Mucosa of rectum (tissue), 2 donors: ENCODE measurements around the gene DUSP3.

Experiments
- H3K27ac ChIP-seq, 2 donors: one replicate each; pipeline ENCODE4 v1.7.0; 2013; ENCODE audit warnings: inconsistent platforms in 2 of 2, low read depth in 2 of 2, low read length in 2 of 2
- H3K27me3 ChIP-seq, 2 donors: one replicate each; pipeline ENCODE4 v1.7.0; 2013; ENCODE audit warnings: low read length in 2 of 2; ENCODE audit not compliant: control insufficient read depth in 2 of 2, insufficient read depth in 2 of 2
- H3K36me3 ChIP-seq, 2 donors: one replicate each; pipeline ENCODE4 v1.7.0; 2013; ENCODE audit warnings: low read length in 2 of 2; ENCODE audit not compliant: control insufficient read depth in 2 of 2, insufficient read depth in 2 of 2
- H3K4me1 ChIP-seq, 2 donors: one replicate each; pipeline ENCODE4 v1.7.0; 2013; ENCODE audit warnings: low read length in 2 of 2, mild to moderate bottlenecking in 1 of 2; ENCODE audit not compliant: control insufficient read depth in 2 of 2, insufficient read depth in 2 of 2
- H3K4me3 ChIP-seq, 2 donors: one replicate each; pipeline ENCODE4 v1.7.0; 2013; ENCODE audit warnings: low read length in 2 of 2
- H3K9ac ChIP-seq, 2 donors: one replicate each; pipeline ENCODE4 v1.7.0; 2013; ENCODE audit warnings: low read length in 2 of 2, low read depth in 1 of 2, mild to moderate bottlenecking in 1 of 2
- H3K9me3 ChIP-seq, 2 donors: one replicate each; pipeline ENCODE4 v1.7.0; 2013; ENCODE audit warnings: low read length in 2 of 2; ENCODE audit not compliant: control insufficient read depth in 2 of 2
- donor health status: healthy.
- donor health status: Normal muscosa, but diverticular disease.

DUSP3 gene

GRCh38 chr17:43778337-43779144 lies at the start of gene DUSP3:
Gene DUSP3, minus strand, starts transcription at chr17:43778977. Its CDS starts 53 bp downstream, at chr17:43778924.
- H3K36me3 ChIP-seq, result peaks cover 16 to 17% of the 10 kb centered on the region in 2 donors

GRCh38 chr17:43827596-43827995 lies 48.8 kb upstream of the DUSP3 start:
- H3K36me3 ChIP-seq, result peaks cover 0 to 4% of the 10 kb centered on the region in 2 donors
- H3K9me3 ChIP-seq, result no peaks in the 10 kb centered on the region
- H3K4me3 ChIP-seq, result no peak overlapping the region
- H3K27ac ChIP-seq, result no peak overlapping the region
- H3K4me1 ChIP-seq, result no peaks in the 10 kb centered on the region
- H3K9ac ChIP-seq, result no peak overlapping the region
- no peaks in the 10 kb centered on the region for H3K27me3 ChIP-seq

More at GRCh38 chr17:43778337-43779144, at the start of gene DUSP3:
- H3K9ac ChIP-seq, result peak within 1 kb of the TSS; percentile 75 to 97
- no peaks in the 10 kb centered on the region for H3K9me3 ChIP-seq
- H3K4me3 ChIP-seq, result peak within 1 kb of the TSS; percentile 78 to 86
- H3K27me3 ChIP-seq, result peaks cover 2 to 5% of the 10 kb centered on the region in 2 donors
- H3K4me1 ChIP-seq, result peaks cover 8 to 10% of the 10 kb centered on the region in 2 donors
- H3K27ac ChIP-seq, result peak within 1 kb of the TSS; percentile 97 to 99

- no peak overlapping the region for H3K27ac ChIP-seq
- H3K9me3 ChIP-seq, result no peaks in the 10 kb centered on the region
- no peak overlapping the region for H3K4me3 ChIP-seq
- H3K36me3 ChIP-seq, result peaks cover 0 to 4% of the 10 kb centered on the region in 2 donors
- H3K4me1 ChIP-seq, result no peaks in the 10 kb centered on the region
- H3K9ac ChIP-seq, result no peak overlapping the region
- no peaks in the 10 kb centered on the region for H3K27me3 ChIP-seq
Observed at GRCh38 chr17:43826206-43826605, 47.4 kb upstream of the DUSP3 start.

GRCh38 chr17:43825567-43825966 lies 46.8 kb upstream of the DUSP3 start:
- H3K27ac ChIP-seq, result no peak overlapping the region
- no peaks in the 10 kb centered on the region for H3K4me1 ChIP-seq

GRCh38 chr17:43823350-43824084 lies 44.7 kb upstream of the DUSP3 start:
- Histone ChIP-seq H3K9ac (no peak overlapping the region), H3K4me1 (no peaks in the 10 kb centered on the region), H3K27ac (peak overlapping the region in 1 of 2 donors; percentile 12), H3K27me3 (no peaks in the 10 kb centered on the region), H3K4me3 (no peak overlapping the region), H3K9me3 (no peaks in the 10 kb centered on the region), H3K36me3 (peaks cover 0 to 4% of the 10 kb centered on the region in 2 donors)

More at GRCh38 chr17:43825567-43825966, 46.8 kb upstream of the DUSP3 start:
- Histone ChIP-seq H3K9ac (no peak overlapping the region), H3K36me3 (peaks cover 0 to 4% of the 10 kb centered on the region in 2 donors), H3K9me3 (no peaks in the 10 kb centered on the region), H3K27me3 (no peaks in the 10 kb centered on the region), H3K4me3 (no peak overlapping the region)

- Histone ChIP-seq H3K9me3 (no peaks in the 10 kb centered on the region), H3K4me3 (no peak overlapping the region), H3K9ac (no peak overlapping the region), H3K27me3 (no peaks in the 10 kb centered on the region), H3K27ac (no peak overlapping the region), H3K36me3 (peaks cover 0 to 4% of the 10 kb centered on the region in 2 donors), H3K4me1 (no peaks in the 10 kb centered on the region)
Observed at GRCh38 chr17:43822570-43823190, 43.9 kb upstream of the DUSP3 start.

GRCh38 chr17:43820759-43821158 lies 42.0 kb upstream of the DUSP3 start:
- Histone ChIP-seq H3K27me3 (no peaks in the 10 kb centered on the region), H3K4me1 (no peaks in the 10 kb centered on the region), H3K4me3 (no peak overlapping the region), H3K36me3 (peaks cover 0 to 4% of the 10 kb centered on the region in 2 donors), H3K27ac (no peak overlapping the region), H3K9ac (no peak overlapping the region), H3K9me3 (no peaks in the 10 kb centered on the region)

GRCh38 chr17:43818966-43819365 lies 40.2 kb upstream of the DUSP3 start:
- Histone ChIP-seq H3K4me3 (no peak overlapping the region), H3K27me3 (no peaks in the 10 kb centered on the region)

GRCh38 chr17:43817826-43818225 lies 39.0 kb upstream of the DUSP3 start:
- Histone ChIP-seq H3K4me1 (no peaks in the 10 kb centered on the region), H3K9me3 (no peaks in the 10 kb centered on the region), H3K27ac (no peak overlapping the region), H3K36me3 (no peaks in the 10 kb centered on the region), H3K9ac (no peak overlapping the region), H3K27me3 (no peaks in the 10 kb centered on the region), H3K4me3 (no peak overlapping the region)

More at GRCh38 chr17:43818966-43819365, 40.2 kb upstream of the DUSP3 start:
- no peak overlapping the region for H3K27ac ChIP-seq
- H3K9me3 ChIP-seq, result no peaks in the 10 kb centered on the region
- no peaks in the 10 kb centered on the region for H3K36me3 ChIP-seq
- H3K4me1 ChIP-seq, result no peaks in the 10 kb centered on the region
- no peak overlapping the region for H3K9ac ChIP-seq
